Measurements from ENCODE around the gene SRA1.

Gene SRA1

DNA sequence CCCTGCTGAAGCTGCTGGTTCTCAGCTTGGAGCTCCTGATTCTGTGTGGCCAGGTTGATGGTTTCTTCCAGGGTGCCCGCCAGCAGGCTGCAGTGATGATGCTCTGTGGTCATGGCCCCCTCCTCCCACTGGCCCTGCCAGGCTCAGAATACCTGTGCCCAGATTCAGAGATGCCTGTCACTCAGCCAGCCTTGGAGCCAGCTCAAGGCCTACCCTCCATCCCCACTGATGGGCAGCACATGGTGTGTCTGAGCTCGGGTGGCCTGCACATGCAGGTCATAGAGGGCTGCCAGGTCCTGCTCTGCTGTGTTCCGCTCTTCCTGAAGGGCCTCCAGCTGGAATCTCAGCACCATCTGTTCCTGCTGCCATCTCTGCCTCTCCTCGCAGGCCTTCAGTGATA is 12.8 kb upstream of the SRA1 start:
- DNase-seq (ENCODE audit: extremely low read depth, low read depth), result no peak

DNA sequence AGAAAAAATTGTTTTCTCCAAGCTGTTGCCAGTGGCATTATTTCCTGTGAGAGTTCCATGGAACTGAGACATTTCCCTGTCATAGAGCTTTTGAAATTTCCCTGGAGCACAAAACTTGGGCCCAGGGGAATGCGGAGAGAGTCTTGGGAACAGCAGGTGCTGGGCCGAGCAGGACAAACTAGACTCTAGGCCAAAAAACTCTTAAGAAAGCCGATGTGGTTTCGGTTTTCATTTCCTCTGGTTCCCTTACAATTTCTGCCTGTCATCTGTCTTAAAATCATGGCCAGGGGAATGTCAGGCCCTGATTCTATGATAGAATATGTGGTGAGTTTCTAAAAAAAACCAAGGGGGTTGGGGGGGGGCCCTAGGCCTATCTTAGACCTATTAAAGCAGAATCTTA is 11.9 kb upstream of the SRA1 start:
- TF ChIP-seq, protein P1, sequence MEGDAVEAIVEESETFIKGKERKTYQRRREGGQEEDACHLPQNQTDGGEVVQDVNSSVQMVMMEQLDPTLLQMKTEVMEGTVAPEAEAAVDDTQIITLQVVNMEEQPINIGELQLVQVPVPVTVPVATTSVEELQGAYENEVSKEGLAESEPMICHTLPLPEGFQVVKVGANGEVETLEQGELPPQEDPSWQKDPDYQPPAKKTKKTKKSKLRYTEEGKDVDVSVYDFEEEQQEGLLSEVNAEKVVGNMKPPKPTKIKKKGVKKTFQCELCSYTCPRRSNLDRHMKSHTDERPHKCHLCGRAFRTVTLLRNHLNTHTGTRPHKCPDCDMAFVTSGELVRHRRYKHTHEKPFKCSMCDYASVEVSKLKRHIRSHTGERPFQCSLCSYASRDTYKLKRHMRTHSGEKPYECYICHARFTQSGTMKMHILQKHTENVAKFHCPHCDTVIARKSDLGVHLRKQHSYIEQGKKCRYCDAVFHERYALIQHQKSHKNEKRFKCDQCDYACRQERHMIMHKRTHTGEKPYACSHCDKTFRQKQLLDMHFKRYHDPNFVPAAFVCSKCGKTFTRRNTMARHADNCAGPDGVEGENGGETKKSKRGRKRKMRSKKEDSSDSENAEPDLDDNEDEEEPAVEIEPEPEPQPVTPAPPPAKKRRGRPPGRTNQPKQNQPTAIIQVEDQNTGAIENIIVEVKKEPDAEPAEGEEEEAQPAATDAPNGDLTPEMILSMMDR (IDR thresholded peaks at IDR 0.05; ENCODE audit: low read depth, low read length), result no peak
- DNase-seq (ENCODE audit: extremely low read depth, low read depth), result no peak

More for the DNA sequence above, 12.8 kb upstream of the SRA1 start:
- TF ChIP-seq, protein P1 (IDR thresholded peaks at IDR 0.05; ENCODE audit: low read depth, low read length), result no peak

DNA sequence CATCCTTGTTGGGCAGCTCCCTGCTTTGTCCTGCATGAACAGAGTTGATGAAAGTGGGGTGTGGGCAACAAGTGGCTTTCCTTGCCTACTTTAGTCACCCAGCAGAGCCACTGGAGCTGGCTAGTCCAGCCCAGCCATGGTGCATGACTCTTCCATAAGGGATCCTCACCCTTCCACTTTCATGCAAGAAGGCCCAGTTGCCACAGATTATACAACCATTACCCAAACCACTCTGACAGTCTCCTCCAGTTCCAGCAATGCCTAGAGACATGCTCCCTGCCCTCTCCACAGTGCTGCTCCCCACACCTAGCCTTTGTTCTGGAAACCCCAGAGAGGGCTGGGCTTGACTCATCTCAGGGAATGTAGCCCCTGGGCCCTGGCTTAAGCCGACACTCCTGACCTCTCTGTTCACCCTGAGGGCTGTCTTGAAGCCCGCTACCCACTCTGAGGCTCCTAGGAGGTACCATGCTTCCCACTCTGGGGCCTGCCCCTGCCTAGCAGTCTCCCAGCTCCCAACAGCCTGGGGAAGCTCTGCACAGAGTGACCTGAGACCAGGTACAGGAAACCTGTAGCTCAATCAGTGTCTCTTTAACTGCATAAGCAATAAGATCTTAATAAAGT is 11.3 kb upstream of the SRA1 start:
- TF ChIP-seq, protein P1 (IDR thresholded peaks at IDR 0.05; ENCODE audit: low read depth, low read length), result no peak
- no peak for DNase-seq (ENCODE audit: extremely low read depth, low read depth)

DNA sequence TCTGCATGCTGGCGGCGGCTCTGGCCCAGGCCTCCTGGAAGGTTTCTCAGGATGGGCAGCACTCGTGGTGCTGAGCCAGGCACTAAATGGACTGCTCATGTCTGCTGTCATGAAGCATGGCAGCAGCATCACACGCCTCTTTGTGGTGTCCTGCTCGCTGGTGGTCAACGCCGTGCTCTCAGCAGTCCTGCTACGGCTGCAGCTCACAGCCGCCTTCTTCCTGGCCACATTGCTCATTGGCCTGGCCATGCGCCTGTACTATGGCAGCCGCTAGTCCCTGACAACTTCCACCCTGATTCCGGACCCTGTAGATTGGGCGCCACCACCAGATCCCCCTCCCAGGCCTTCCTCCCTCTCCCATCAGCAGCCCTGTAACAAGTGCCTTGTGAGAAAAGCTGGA is 10.6 kb upstream of the SRA1 start:
- no peak for DNase-seq (ENCODE audit: extremely low read depth, low read depth)
- TF ChIP-seq, protein P1 (IDR thresholded peaks at IDR 0.05; ENCODE audit: low read depth, low read length), result no peak

DNA sequence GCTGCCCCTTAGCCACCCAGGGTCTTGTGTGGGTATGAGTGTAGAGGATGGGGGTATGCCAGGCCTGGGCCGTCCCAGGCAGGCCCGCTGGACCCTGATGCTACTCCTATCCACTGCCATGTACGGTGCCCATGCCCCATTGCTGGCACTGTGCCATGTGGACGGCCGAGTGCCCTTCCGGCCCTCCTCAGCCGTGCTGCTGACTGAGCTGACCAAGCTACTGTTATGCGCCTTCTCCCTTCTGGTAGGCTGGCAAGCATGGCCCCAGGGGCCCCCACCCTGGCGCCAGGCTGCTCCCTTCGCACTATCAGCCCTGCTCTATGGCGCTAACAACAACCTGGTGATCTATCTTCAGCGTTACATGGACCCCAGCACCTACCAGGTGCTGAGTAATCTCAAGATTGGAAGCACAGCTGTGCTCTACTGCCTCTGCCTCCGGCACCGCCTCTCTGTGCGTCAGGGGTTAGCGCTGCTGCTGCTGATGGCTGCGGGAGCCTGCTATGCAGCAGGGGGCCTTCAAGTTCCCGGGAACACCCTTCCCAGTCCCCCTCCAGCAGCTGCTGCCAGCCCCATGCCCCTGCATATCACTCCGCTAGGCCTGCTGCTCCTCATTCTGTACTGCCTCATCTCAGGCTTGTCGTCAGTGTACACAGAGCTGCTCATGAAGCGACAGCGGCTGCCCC is 10.0 kb upstream of the SRA1 start:
- DNase-seq (ENCODE audit: extremely low read depth, low read depth), result no peak
- TF ChIP-seq, protein P1 (IDR thresholded peaks at IDR 0.05; ENCODE audit: low read depth, low read length), result no peak

DNA sequence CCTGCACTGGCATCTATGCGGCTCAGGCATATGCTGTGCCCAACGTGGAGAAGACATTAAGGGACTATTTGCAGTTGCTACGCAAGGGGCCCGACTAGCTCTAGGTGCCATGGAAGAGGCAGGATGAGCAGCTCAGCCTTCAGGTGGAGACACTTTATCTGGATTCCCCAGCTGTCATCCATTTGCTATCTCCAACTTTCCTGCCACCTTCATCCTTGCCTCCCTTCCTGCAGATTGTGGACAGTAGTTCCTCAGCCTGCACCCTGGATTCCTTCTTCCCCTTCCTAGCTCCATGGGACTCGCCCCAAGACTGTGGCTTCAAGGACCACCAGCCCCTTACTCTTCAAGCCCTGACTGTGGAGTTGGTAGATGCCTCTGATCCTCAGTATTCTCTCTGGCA is 9.4 kb upstream of the SRA1 start:
- TF ChIP-seq, protein P1 (IDR thresholded peaks at IDR 0.05; ENCODE audit: low read depth, low read length), result no peak
- DNase-seq (ENCODE audit: extremely low read depth, low read depth), result no peak

DNA sequence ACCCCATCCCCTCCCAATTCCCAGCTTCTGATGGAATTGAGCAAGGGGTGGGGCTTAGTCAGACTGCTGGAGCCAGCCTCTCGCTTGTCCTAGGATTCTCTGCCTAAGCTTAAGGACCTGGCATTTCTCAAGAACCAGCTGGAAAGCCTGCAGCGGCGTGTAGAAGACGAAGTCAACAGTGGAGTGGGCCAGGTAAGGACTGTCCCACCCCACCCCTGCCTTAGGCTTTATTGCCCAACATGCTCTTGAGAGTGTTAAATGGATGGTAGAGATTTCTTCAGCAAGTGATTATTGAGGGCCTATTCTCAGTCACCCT is 8.5 kb upstream of the SRA1 start:
- TF ChIP-seq, protein P1 (IDR thresholded peaks at IDR 0.05; ENCODE audit: low read depth, low read length), result no peak
- DNase-seq (ENCODE audit: extremely low read depth, low read depth), result no peak

All from AG09319 (cell line).